PC-3 (cell line): ENCODE results near the gene STUM.

Source experiments
- EZH2 ChIP-seq: fragments of 300-600 bp; sonication (generic); IDR thresholded peaks from one replicate; pipeline ENCODE4 v1.6.1; 2017; ENCODE audit warnings: antibody characterized with exemption, mild to moderate bottlenecking, low read length; ENCODE audit not compliant: unreplicated experiment
- TF ChIP-seq, protein P1 (sequence below): fragments of 300-600 bp; sonication (generic); conservative IDR thresholded peaks from 2 replicates; pipeline ENCODE4 v1.5.1; 2017; ENCODE audit warnings: antibody characterized with exemption, low read depth, mild to moderate bottlenecking, low read length

DNA sequence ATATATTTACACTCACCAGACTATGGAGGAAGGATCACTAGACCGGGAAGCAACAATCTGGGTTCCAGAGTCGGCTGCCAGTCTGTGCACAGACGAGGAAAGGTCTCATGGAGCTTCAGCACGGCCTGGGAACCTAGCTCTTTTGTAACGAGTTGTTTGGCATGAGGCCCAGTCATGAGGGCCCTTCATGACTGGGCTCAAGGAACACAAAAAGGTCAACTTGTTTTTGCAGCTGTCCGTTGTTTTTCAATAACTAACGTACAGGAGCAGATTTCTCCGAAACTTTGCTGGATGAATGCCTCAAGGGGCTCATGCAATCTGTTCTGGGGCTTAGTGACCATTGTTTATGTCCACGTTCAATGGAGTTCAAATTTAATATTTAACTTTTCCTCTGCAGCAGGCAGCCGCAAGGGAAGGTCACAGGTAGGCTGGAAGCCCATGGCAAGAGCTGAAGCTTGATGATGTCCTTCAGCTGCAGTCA is 5.9 kb upstream of the STUM start:
- TF ChIP-seq, protein P1, sequence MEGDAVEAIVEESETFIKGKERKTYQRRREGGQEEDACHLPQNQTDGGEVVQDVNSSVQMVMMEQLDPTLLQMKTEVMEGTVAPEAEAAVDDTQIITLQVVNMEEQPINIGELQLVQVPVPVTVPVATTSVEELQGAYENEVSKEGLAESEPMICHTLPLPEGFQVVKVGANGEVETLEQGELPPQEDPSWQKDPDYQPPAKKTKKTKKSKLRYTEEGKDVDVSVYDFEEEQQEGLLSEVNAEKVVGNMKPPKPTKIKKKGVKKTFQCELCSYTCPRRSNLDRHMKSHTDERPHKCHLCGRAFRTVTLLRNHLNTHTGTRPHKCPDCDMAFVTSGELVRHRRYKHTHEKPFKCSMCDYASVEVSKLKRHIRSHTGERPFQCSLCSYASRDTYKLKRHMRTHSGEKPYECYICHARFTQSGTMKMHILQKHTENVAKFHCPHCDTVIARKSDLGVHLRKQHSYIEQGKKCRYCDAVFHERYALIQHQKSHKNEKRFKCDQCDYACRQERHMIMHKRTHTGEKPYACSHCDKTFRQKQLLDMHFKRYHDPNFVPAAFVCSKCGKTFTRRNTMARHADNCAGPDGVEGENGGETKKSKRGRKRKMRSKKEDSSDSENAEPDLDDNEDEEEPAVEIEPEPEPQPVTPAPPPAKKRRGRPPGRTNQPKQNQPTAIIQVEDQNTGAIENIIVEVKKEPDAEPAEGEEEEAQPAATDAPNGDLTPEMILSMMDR, result no peak
- no peak for TF ChIP-seq EZH2
